Bronchial epithelial cell (primary cell): ENCODE results near the gene TEX29. TPM values are rescaled to one million over a fixed set of nuclear protein-coding genes. Genes with fewer than 3 reads are reported as not detected.

Experiments used
- DNase-seq: peaks from one replicate; pipeline ENCODE4 v3.0.0-alpha.2; 2010; ENCODE audit warnings: low read depth
- FAIRE-seq: peaks from 2 replicates; lab custom pipeline; 2011; peaks lifted over from hg19 to GRCh38; lab: Jason Lieb, UNC
- H3K27me3 ChIP-seq: 2 replicates; pipeline ENCODE4 v1.5.1; 2011; ENCODE audit warnings: low read length; ENCODE audit not compliant: control insufficient read depth, insufficient read depth
- H3K36me3 ChIP-seq: 2 replicates; pipeline ENCODE4 v1.5.1; 2011; ENCODE audit warnings: low read length; ENCODE audit not compliant: control insufficient read depth, insufficient read depth
- H3K4me3 ChIP-seq: 2 replicates; pipeline ENCODE4 v1.5.1; 2011; ENCODE audit warnings: mild to moderate bottlenecking, low read depth, low read length, control low read depth
- total RNA-seq: library from RNA; depleted of rRNA; stranded (reverse); fragments of >200 nt; gene quantifications from 2 replicates; pipeline ENCODE4 v1.2.1, GENCODE V29; 2014
- TF ChIP-seq, protein P1 (sequence below): IDR thresholded peaks from 2 replicates; pipeline ENCODE4 v1.5.1; 2011; ENCODE audit warnings: mild to moderate bottlenecking, moderate library complexity, low read length, control low read depth, inconsistent platforms; ENCODE audit not compliant: insufficient read depth, severe bottlenecking

The TEX29 gene
- total RNA-seq, 1 donor from 2014 or later: not detected

DNA sequence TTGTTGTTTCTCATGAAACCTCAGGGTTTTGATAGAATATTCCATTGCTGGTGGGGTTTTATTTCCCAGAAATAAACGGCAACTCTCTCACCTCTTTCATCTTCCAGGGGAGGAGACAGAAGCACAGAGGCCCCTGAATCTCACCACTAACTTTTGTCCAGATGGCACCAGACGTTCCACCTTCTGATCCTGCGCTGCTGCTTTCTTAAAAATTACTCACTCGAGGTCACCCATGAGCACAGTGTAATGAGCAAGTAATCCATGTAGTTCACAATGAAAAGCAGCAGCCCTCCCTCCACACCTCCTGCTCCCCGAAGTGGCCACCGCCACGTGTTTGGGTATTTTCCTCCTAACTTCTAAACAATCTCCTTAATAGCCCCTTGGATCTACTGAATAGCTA is 51.3 kb downstream of the TEX29 start:
- Histone ChIP-seq H3K36me3 (no peaks in the 10 kb centered on the region), H3K27me3 (no peaks in the 10 kb centered on the region), H3K4me3 (no peak overlapping the region)
- DNase-seq: no peak
- TF ChIP-seq, protein P1, sequence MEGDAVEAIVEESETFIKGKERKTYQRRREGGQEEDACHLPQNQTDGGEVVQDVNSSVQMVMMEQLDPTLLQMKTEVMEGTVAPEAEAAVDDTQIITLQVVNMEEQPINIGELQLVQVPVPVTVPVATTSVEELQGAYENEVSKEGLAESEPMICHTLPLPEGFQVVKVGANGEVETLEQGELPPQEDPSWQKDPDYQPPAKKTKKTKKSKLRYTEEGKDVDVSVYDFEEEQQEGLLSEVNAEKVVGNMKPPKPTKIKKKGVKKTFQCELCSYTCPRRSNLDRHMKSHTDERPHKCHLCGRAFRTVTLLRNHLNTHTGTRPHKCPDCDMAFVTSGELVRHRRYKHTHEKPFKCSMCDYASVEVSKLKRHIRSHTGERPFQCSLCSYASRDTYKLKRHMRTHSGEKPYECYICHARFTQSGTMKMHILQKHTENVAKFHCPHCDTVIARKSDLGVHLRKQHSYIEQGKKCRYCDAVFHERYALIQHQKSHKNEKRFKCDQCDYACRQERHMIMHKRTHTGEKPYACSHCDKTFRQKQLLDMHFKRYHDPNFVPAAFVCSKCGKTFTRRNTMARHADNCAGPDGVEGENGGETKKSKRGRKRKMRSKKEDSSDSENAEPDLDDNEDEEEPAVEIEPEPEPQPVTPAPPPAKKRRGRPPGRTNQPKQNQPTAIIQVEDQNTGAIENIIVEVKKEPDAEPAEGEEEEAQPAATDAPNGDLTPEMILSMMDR: no peak
- no peak for FAIRE-seq

DNA sequence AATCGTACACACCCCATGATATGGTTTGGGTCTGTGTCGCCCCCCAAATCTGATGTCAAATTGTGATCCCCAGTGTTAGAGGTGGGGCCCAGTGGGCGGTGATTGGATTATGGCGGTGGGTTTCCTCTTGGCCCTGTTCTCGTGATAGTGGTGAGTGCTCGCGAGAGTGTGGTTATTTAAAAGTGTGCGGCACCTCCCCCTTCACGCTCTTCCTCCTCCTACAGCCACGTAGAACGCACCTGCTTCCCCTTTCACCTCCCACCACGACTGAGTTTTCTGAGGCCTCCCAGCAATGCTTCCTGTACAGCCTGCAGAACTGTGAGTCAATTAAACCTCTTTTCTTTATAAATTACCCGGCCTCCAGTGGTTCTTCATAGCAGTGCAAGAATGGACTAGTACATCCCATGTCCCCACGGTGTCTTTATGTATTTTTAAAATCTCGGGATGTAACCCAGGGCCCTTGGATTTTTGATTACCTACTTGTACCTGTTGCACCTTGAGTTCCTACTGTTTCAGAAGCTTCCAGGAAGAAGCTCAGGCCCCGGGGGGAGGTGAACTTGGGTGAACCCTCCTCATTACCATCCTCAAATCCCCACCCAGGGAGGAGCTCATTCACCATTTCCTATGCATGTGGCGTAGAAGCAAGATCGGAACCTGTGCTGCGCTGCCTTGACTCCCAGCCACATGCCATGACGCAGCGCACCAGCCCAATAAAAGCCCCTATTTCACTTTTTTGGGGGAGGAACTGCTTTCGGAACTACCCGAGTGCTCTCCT is 52.4 kb downstream of the TEX29 start:
- Histone ChIP-seq H3K36me3 (no peaks in the 10 kb centered on the region), H3K4me3 (no peak overlapping the region), H3K27me3 (no peaks in the 10 kb centered on the region)
- TF ChIP-seq, protein P1: no peak
- FAIRE-seq: no peak
- DNase-seq: no peak

DNA sequence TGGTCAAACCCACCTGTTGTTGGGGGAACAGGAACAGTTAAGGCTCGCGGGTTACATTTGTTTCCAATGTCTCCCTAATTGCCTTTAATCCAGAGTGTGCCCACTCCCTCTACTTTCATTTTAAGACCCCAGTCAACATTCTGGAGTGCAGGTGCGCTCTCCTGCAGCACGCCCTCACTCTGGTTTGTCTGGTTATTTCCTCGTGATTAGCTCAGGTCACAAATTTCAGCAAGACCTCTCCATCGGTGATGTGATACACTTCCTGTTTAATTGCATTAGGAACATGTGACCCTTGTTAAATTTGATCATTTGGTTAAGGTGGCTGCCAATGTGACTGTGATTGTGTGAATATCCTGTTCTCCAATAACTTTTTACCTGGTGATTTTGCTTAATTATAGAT is 53.0 kb downstream of the TEX29 start:
- no peaks in the 10 kb centered on the region for H3K27me3 ChIP-seq
- DNase-seq (no peak), FAIRE-seq (peak; percentile 36)
- TF ChIP-seq, protein P1: no peak
- no peaks in the 10 kb centered on the region for H3K36me3 ChIP-seq
- no peak overlapping the region for H3K4me3 ChIP-seq

DNA sequence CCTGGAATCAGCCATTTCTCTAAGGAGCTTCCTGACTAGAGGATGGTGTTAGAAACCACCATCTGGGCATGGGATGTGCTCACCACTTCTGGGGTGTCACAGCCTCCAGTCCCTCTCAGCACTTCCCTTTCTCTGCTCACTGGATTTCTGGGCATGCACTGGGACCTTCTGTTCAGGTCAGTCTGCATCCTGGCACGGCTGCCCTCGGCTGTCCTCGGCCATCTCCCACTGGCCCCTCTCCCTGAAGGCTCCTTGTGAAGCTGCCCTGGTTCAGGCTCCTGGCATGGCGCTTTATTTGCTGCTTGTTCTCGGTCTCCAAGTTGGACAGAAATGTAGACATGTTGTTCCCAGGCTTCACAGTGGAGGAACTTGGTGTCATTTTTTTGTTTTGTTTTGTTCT is 60.0 kb downstream of the TEX29 start:
- TF ChIP-seq, protein P1: no peak
- no peaks in the 10 kb centered on the region for H3K27me3 ChIP-seq
- FAIRE-seq: no peak

DNA sequence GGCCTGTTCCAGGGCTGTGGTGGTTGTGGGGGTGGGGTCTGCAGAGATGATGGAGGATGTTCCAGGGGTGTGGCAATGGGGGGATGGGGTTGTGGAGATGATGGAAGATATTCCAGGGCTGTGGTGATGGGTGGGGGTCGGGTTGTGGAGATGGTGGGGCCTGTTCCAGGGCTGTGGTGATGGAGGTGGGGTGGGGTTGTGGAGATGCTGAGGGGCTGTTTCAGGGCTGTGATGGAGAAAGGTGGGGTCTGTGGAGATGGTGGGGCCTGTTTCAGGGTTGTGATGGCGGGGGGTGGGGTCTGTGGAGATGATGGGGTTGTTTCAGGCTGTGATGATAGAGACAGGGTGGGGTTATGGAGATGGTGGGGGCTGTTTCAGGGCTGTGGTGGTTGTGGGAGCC is 62.0 kb downstream of the TEX29 start:
- DNase-seq (no peak), FAIRE-seq (no peak)
- H3K27me3 ChIP-seq: no peaks in the 10 kb centered on the region
- H3K36me3 ChIP-seq: no peaks in the 10 kb centered on the region
- no peak overlapping the region for H3K4me3 ChIP-seq
- TF ChIP-seq, protein P1: no peak

More for the DNA sequence above, 60.0 kb downstream of the TEX29 start:
- H3K36me3 ChIP-seq: no peaks in the 10 kb centered on the region
- H3K4me3 ChIP-seq: no peak overlapping the region
- no peak for DNase-seq
